K562 (cell line): ENCODE data around the gene TEX264. TPM values are rescaled to one million over a fixed set of nuclear protein-coding genes. Genes with fewer than 3 reads are reported as not detected.

Experiments used
- CBX2 ChIP-seq: fragments of 200-600 bp; sonication (generic); IDR thresholded peaks from one replicate; pipeline ENCODE4 v1.6.1; 2012; ENCODE audit warnings: mild to moderate bottlenecking, low read length, inconsistent platforms; ENCODE audit not compliant: insufficient read depth, poor library complexity, severe bottlenecking
- CREBBP ChIP-seq: IDR thresholded peaks from one replicate; pipeline ENCODE4 v1.6.1; 2012; ENCODE audit warnings: low read depth, mild to moderate bottlenecking, control low read depth, inconsistent platforms, low read length
- ZNF318 ChIP-seq, 2 experiments: fragments of 450-650 bp; IDR thresholded peaks; 2 replicates each; pipeline ENCODE4 v1.6.1; 2016; ENCODE audit warnings: mild to moderate bottlenecking in 2 of 2, borderline replicate concordance in 1 of 2, low read depth in 1 of 2, moderate library complexity in 1 of 2
- polyA plus RNA-seq, 8 experiments: library from polyadenylated mRNA; depleted of rRNA in 4 of 8; stranded (reverse) in 5 of 8; unstranded in 3 of 8; fragments of >200 nt; fragmentation: Nextera tagmentation in 2 of 8; fragmentation: Illumina TruSeq in 1 of 8; extraction: Ambion mirVana in 2 of 8; extraction: Trizol in 1 of 8; gene quantifications; 2 replicates each; pipeline versions ENCODE4 v1.2.1 to v1.2.3, GENCODE V29; 2011 to 2014; ENCODE audit warnings: inconsistent platforms in 1 of 8, missing spikeins in 1 of 8
- total RNA-seq, 7 experiments: library from RNA; depleted of rRNA in 6 of 7; stranded (reverse); fragments of >200 nt in 6 of 7; fragmentation: Illumina TruSeq in 2 of 7; extraction: Trizol in 2 of 7; gene quantifications; 2 replicates each; pipeline versions ENCODE4 v1.2.1 to v1.2.3, GENCODE V29; 2011 to 2021; ENCODE audit warnings: low replicate concordance in 1 of 7

Gene TEX264
- total and polyA plus RNA-seq, 9 of the 15 experiments (the other 6 are each of a cell fraction or from before 2014, with no cell fraction given) = 4.1 to 47.0 (median 31.0) TPM

- no peak for TF ChIP-seq ZNF318 (IDR thresholded peaks at IDR 0.05; ENCODE audit: borderline replicate concordance in 1 of 2, low read depth in 1 of 2)
- TF ChIP-seq CREBBP = no peak
- TF ChIP-seq CBX2 = no peak
Measured at GRCh38 chr3:51704511-51704950, 33.5 kb downstream of the TEX264 start (continued).
